SU-DHL-6 (cell line): ENCODE measurements around the gene NID1.

ENCODE experiments used
- CTCF ChIP-seq: fragments of 200-600 bp; sonication (generic); IDR thresholded peaks from one replicate; pipeline ENCODE4 v1.5.1; 2017; ENCODE audit warnings: antibody characterized with exemption, mild to moderate bottlenecking, low read length, moderate library complexity; ENCODE audit not compliant: insufficient read depth, poor library complexity, severe bottlenecking
- EZH2phosphoT487 ChIP-seq: fragments of 200-600 bp; sonication (generic), shearing (Covaris generic); conservative IDR thresholded peaks from 2 replicates; pipeline ENCODE4 v1.6.1; 2018; ENCODE audit warnings: mild to moderate bottlenecking, antibody characterized with exemption, low read length, moderate library complexity, mixed read lengths

- no peak for TF ChIP-seq EZH2phosphoT487
- no peak for TF ChIP-seq CTCF
Observed at GRCh38 chr1:236002572-236002971, 62.3 kb downstream of the NID1 start.
